ENCODE results near the gene COPG2. TPM values are rescaled to one million over a fixed set of nuclear protein-coding genes. Genes with fewer than 3 reads are reported as not detected.

COPG2 gene
- total and polyA plus RNA-seq, 2 of the 8 experiments (the other 6 are each of a cell fraction or from before 2014, with no cell fraction given): 50.3 to 53.1 TPM

- TF ChIP-seq CHD7 (IDR thresholded peaks at IDR 0.05; ENCODE audit: insufficient replicate concordance, low read length): no peak
Measured at GRCh38 chr7:130490888-130491804, 177.4 kb downstream of the COPG2 start (continued).

Data from H1 (cell line).